ENCODE measurements around the gene RUNX1.

RUNX1 gene

DNA sequence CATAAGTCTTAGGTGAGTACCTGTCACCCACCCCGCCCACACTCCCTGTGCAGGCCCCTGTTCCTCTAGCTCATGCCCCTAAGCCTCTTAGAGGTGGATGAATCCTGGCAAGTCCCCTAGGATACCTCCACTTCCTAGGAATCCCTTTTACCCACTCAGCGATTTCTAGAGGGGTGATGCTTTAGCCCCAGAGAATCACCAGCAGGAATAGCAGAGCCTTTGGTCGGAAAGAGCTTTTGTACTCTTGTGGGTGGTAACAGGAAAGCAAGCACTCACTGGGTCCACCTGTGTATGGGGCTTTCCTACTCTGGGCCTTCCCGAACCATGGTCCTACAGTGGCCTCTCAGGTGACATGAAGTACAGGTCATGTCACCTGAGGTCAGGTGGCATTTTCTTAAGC, 207.9 kb downstream of the RUNX1 start:
- Histone ChIP-seq H3K36me3 (no peaks in the 10 kb centered on the region), H3K4me1 (no peaks in the 10 kb centered on the region), H3K4me3 (ENCODE audit: low read depth, low read length) (no peak overlapping the region), H3K27me3 (no peaks in the 10 kb centered on the region), H3K9me3 (no peaks in the 10 kb centered on the region)
- TF ChIP-seq, protein P1, sequence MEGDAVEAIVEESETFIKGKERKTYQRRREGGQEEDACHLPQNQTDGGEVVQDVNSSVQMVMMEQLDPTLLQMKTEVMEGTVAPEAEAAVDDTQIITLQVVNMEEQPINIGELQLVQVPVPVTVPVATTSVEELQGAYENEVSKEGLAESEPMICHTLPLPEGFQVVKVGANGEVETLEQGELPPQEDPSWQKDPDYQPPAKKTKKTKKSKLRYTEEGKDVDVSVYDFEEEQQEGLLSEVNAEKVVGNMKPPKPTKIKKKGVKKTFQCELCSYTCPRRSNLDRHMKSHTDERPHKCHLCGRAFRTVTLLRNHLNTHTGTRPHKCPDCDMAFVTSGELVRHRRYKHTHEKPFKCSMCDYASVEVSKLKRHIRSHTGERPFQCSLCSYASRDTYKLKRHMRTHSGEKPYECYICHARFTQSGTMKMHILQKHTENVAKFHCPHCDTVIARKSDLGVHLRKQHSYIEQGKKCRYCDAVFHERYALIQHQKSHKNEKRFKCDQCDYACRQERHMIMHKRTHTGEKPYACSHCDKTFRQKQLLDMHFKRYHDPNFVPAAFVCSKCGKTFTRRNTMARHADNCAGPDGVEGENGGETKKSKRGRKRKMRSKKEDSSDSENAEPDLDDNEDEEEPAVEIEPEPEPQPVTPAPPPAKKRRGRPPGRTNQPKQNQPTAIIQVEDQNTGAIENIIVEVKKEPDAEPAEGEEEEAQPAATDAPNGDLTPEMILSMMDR (IDR thresholded peaks at IDR 0.05; ENCODE audit: low read depth, low read length), result no peak
- no peak for DNase-seq

DNA sequence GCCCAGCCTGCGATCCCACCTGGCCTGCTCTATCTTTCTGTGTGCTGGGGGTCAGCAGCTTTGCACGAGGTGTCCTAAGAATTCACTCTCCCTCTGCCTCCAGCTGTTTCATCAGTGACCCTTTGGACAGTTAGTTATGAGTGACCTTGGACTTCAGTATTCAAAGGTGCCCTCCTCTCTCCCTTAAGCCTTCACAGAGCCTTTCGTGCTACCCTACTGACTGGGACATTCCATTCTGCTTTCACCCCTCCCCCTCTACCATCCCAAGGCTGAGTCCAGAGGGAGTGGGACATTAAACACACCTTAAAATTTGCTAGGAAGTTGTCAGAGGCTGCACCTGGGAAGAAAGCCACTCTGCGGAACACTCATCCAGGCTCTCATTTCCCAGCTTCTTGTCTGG, 208.4 kb downstream of the RUNX1 start:
- H3K9me3 ChIP-seq, result no peaks in the 10 kb centered on the region
- H3K27me3 ChIP-seq, result no peaks in the 10 kb centered on the region
- TF ChIP-seq, protein P1 (IDR thresholded peaks at IDR 0.05; ENCODE audit: low read depth, low read length), result no peak
- no peaks in the 10 kb centered on the region for H3K36me3 ChIP-seq
- no peaks in the 10 kb centered on the region for H3K4me1 ChIP-seq
- H3K4me3 ChIP-seq (ENCODE audit: low read depth, low read length), result no peak overlapping the region
- no peak for DNase-seq

DNA sequence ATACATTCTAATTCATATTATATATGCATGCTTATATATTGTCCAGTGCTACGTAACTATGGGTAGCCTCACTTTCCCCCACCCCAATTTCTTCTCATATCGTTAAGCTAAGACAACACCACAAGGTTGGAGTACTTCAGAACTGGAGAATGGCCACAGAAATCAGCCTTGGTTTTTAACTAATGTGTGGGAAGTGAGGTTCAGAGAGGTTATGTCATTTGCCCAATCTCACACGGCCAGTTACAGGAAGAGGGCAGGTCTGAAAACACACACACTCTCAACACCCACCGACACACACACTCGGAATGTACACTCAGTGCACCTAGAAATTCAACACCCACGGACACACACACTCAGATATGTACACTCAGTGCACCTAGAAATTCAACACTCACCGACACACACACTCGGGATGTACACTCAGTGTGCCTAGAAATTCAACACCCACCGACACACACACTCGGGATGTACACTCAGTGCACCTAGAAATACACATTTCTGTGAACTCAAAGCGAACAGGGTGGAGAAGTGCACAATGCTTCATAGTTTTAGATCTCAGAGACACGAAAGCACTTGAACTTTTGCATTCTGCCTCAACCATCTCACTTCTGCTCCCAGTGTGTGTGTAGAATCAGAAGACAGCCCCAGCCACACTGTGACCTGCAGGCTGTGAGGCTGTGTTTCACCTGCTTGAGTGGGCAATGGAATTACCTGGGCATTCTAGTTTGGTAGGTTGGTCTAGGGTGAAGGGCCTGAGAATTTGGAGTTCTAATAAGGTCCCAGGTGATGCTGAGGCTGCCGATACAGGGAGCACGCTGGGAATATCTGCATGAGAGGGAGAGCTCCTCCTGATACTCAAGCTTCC, 209.9 kb downstream of the RUNX1 start:
- TF ChIP-seq, protein P1 (IDR thresholded peaks at IDR 0.05; ENCODE audit: low read depth, low read length), result no peak
- no peaks in the 10 kb centered on the region for H3K4me1 ChIP-seq

DNA sequence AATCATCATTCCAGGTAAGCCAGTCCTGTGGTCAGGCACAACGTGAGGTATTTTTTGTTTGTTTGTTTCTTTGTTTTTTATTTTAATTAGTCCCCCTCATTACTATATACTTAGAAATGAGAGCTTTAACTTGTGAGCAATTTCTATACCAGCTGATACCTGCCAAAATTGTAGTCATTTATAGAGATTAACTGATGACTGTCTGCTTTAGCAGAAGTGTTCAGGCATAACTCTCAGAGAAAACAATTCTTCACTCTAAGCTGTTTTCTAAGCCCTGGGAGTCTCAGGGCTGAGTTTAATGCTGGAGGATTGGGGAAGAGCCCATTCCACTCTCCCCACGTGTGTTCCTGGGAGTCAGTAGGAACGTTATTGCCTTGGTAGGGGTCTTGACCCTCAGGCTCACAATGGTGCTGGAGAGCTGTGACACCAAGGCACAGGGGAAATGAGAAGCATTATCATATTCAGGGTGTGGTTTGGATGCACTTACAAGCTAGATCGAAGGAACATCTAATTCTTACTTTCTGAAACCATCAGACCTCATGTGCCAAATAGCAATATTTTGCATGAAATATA, 212.1 kb downstream of the RUNX1 start:
- H3K4me3 ChIP-seq (ENCODE audit: low read depth, low read length), result no peak overlapping the region
- H3K36me3 ChIP-seq, result no peaks in the 10 kb centered on the region
- TF ChIP-seq, protein P1 (IDR thresholded peaks at IDR 0.05; ENCODE audit: low read depth, low read length), result no peak

More for the DNA sequence above, 209.9 kb downstream of the RUNX1 start:
- DNase-seq, result no peak
- Histone ChIP-seq H3K4me3 (ENCODE audit: low read depth, low read length) (no peak overlapping the region), H3K36me3 (no peaks in the 10 kb centered on the region), H3K9me3 (no peaks in the 10 kb centered on the region), H3K27me3 (no peaks in the 10 kb centered on the region)

DNA sequence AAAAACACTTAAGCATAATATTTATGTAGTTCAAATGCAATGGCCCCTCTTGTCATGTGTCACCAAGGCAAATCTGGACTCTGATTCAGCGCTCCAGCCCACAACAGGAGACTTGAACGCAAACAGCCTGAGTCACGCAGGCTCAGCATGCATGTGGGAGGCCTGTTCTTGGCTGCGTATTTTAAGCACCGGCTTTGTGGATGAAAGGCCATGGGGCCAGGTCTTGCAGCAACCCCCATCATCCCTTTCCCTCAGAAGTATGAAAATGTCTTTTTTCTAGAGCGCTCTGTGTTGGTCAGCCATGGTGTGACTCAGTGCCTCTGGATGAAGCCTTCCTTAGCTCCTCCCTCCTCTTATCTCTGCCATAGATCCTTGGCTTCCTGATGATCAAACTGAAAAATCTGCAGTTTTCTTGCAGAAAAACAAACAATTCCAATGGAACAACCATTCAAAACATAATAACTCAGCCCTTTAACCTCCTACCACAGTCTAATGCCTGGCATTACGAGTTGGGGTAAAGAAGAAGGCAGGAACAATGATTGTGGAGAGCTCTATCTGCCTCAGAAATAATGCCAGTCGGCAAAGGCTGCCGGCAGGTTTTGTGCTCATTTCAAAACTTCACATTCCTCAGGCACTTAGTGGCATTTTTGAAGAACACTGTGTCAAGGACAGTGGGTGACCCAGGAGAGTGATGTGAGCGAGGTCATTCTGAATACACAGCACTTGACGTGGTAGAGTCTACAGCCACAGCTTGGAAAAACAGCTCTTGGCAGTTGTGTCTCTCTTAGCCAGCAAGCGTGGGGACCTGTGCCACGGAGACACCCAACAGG, 212.8 kb downstream of the RUNX1 start:
- no peaks in the 10 kb centered on the region for H3K27me3 ChIP-seq
- H3K4me1 ChIP-seq, result no peaks in the 10 kb centered on the region
- H3K4me3 ChIP-seq (ENCODE audit: low read depth, low read length), result no peak overlapping the region
- H3K9me3 ChIP-seq, result no peaks in the 10 kb centered on the region
- DNase-seq, result no peak
- no peaks in the 10 kb centered on the region for H3K36me3 ChIP-seq
- TF ChIP-seq, protein P1 (IDR thresholded peaks at IDR 0.05; ENCODE audit: low read depth, low read length), result no peak

More for the DNA sequence above, 212.1 kb downstream of the RUNX1 start:
- Histone ChIP-seq H3K9me3 (no peaks in the 10 kb centered on the region), H3K4me1 (no peaks in the 10 kb centered on the region), H3K27me3 (no peaks in the 10 kb centered on the region)
- DNase-seq, result no peak
